Left hindlimb (tissue), 1 donor: Measurements from ENCODE around the gene NXNL1.

Experiments
- DNase-seq: peaks from one replicate; pipeline ENCODE4 v3.0.0-alpha.2; 2018

The NXNL1 gene

GRCh38 chr19:17419154-17419620 lies 41.5 kb downstream of the NXNL1 start:
- DNase-seq, result no peak

DNA sequence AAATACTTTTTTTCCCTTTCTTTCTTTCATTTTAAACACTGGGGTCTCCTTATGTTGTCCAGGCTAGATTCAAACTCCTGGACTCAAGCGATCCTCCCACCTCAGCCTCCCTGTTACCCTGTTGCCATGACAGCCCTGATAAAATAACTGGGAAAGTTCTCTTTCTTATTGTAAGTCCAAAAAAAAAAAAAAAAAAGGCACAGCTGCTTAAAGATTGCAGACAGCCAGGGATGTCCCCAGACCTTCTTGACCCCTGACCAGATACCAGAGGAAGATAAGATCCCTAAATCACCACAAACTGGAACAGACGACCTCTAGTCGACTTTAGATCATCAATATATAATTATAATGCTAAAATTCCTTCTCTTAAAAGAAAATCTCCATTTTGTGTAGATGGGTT lies 42.0 kb downstream of the NXNL1 start:
- DNase-seq, result no peak

- no peak for DNase-seq
These were observed 45.6 kb downstream of the NXNL1 start for GRCh38 chr19:17415121-17415520.

GRCh38 chr19:17414097-17414496 lies 46.6 kb downstream of the NXNL1 start:
- no peak for DNase-seq

GRCh38 chr19:17411801-17412200 lies 48.9 kb downstream of the NXNL1 start:
- DNase-seq, result no peak

DNA sequence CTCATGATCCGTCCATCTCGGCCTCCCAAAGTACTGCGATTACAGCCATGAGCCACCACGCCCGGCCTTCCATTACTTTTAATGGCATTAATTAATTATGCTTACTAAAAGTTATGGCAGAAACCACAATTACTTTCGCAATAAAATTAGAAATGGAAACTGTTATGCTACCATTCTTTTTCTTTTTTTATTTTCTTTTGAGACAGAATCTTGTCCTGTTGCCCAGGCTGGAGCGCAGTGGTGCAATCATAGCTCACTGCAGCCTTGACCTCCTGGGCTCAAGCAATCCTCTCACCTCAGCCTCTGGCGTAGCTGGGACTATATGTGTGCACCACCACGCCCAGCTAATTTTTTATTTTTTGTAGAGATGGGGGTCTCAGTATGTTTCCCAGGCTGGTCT lies 50.7 kb downstream of the NXNL1 start:
- DNase-seq, result no peak

GRCh38 chr19:17406887-17407196 lies 53.9 kb downstream of the NXNL1 start:
- DNase-seq, result no peak

DNA sequence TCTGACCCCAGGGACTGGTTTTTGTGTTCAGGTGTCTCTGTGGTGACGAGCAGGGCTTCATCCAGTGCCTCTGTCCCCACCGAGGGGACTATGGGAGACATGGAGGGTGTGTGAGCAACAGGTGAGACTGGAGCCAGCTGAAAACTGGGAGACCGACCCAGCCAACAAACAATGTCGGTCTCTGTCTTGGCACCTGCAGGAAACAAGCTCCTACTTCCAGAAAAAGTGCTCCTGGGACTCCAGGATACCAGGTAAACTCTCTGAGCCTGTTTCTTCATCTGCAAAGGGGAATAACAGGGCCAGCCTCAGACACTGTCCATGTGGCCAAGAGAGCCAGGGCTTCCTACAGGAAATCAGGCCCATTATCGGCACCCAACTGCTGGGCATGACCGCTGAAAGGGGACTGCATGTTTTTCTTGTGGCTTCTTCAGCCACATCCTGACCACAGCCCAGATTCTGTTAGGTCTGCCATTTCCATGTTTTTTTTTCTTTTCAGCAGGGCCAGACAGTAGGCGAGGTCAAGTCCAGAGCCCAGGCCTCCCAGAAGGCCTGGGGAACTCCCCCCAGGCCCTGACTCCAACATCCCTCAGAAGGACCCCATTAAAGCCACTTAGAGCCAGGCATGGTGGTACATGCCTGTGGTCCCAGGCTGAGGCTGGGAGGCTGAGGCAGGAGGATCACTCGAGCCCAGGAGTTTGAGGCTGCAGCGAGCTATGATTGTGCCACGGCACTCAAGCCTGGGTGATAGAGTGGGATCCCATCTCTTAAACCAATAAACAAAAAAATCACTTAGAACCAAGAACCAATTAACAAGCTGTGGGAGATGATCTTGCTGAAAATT lies 54.5 kb downstream of the NXNL1 start:
- DNase-seq, result peak; percentile 63
